Calu3 (cell line): ENCODE results near the gene NALCN. TPM values are rescaled to one million over a fixed set of nuclear protein-coding genes. Genes with fewer than 3 reads are reported as not detected.

Experiments used
- BruUV-seq: library from RNA; stranded (reverse); fragments of 400-500 nt; replicated peaks from 2 replicates; lab custom pipeline; 2021; lab: Mats Ljungman, UMichigan
- CTCF ChIA-PET: fragments of 300-600 bp; sonication (Branson Sonifier 250); formaldehyde crosslinking; loops from one replicate; lab custom pipeline; 2022; ENCODE audit warnings: antibody characterized with exemption; lab: Charles Lee
- DNase-seq: peaks from one replicate; pipeline ENCODE4 v3.0.0; 2022
- H3K27ac Mint-ChIP-seq: one replicate; pipeline ENCODE4 v1.8.0; 2022; ENCODE audit warnings: mixed read lengths; ENCODE audit not compliant: unreplicated experiment
- H3K27me3 Mint-ChIP-seq: one replicate; pipeline ENCODE4 v1.8.0; 2022; ENCODE audit warnings: mixed read lengths; ENCODE audit not compliant: unreplicated experiment
- H3K36me3 Mint-ChIP-seq: one replicate; pipeline ENCODE4 v1.8.0; 2022; ENCODE audit warnings: mild to moderate bottlenecking, moderate library complexity, mixed read lengths; ENCODE audit not compliant: insufficient read depth, unreplicated experiment
- H3K4me1 Mint-ChIP-seq: one replicate; pipeline ENCODE4 v1.8.0; 2022; ENCODE audit warnings: mild to moderate bottlenecking, low read depth, mixed read lengths; ENCODE audit not compliant: unreplicated experiment
- H3K4me3 Mint-ChIP-seq: one replicate; pipeline ENCODE4 v1.8.0; 2022; ENCODE audit warnings: mild to moderate bottlenecking, low read depth, moderate library complexity, mixed read lengths; ENCODE audit not compliant: unreplicated experiment
- H3K9me3 Mint-ChIP-seq: one replicate; pipeline ENCODE4 v1.8.0; 2022; ENCODE audit warnings: low read depth, mixed read lengths; ENCODE audit not compliant: unreplicated experiment
- intact Hi-C: fragments of 100-400 bp; cut with micrococcal nuclease; formaldehyde crosslinking; loops from one replicate; pipeline ENCODE4 v1.10.0; 2022; ENCODE audit not compliant: unreplicated experiment
- total RNA-seq: library from RNA; stranded (reverse); gene quantifications from 2 replicates; pipeline ENCODE4 v1.2.3, GENCODE V29; 2022
- TF ChIP-seq, protein P1 (sequence below): fragments of 200-600 bp; IDR thresholded peaks from one replicate; pipeline ENCODE4 v1.8.0; 2022; ENCODE audit warnings: antibody characterized with exemption; ENCODE audit not compliant: unreplicated experiment

NALCN gene
- total RNA-seq, 1 experiment from 2014 or later = 2.8 TPM

DNA sequence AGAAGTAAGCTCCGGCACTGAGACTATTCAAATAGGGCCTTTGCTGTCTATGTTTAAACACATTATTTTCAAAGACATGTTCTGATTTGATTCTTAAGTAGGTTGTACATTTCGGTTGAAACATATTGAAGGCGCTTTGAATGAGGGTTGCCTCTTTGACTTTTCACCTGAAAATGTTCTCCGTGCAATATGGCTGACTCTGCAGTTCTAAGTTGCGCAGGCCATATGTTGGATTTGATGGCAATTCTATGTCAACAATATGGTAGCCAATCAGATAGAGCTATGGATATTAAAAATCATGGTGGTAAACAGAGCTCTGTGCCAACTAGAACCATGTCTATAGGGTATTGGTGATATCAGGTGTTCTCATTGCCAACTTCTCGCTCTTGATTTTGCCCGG is 307.3 kb downstream of the NALCN start:
- Mint-ChIP-seq H3K27ac (no peak overlapping the region), H3K9me3 (no peaks in the 10 kb centered on the region), H3K36me3 (no peaks in the 10 kb centered on the region), H3K4me3 (no peak overlapping the region), H3K27me3 (no peaks in the 10 kb centered on the region), H3K4me1 (no peaks in the 10 kb centered on the region)
- TF ChIP-seq, protein P1, sequence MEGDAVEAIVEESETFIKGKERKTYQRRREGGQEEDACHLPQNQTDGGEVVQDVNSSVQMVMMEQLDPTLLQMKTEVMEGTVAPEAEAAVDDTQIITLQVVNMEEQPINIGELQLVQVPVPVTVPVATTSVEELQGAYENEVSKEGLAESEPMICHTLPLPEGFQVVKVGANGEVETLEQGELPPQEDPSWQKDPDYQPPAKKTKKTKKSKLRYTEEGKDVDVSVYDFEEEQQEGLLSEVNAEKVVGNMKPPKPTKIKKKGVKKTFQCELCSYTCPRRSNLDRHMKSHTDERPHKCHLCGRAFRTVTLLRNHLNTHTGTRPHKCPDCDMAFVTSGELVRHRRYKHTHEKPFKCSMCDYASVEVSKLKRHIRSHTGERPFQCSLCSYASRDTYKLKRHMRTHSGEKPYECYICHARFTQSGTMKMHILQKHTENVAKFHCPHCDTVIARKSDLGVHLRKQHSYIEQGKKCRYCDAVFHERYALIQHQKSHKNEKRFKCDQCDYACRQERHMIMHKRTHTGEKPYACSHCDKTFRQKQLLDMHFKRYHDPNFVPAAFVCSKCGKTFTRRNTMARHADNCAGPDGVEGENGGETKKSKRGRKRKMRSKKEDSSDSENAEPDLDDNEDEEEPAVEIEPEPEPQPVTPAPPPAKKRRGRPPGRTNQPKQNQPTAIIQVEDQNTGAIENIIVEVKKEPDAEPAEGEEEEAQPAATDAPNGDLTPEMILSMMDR = no peak
- DNase-seq = no peak
- intact Hi-C loops = no loop called here
- CTCF ChIA-PET = no interaction called here
- BruUV-seq = no TSS peak

- Mint-ChIP-seq H3K4me1 (no peaks in the 10 kb centered on the region), H3K9me3 (no peaks in the 10 kb centered on the region), H3K27ac (no peak overlapping the region), H3K36me3 (no peaks in the 10 kb centered on the region), H3K27me3 (no peaks in the 10 kb centered on the region), H3K4me3 (no peak overlapping the region)
- DNase-seq = no peak
- TF ChIP-seq, protein P1 = no peak
- BruUV-seq = no TSS peak
- CTCF ChIA-PET = no interaction called here
- intact Hi-C loops = no loop called here
Observed at GRCh38 chr13:101098873-101099272, 317.4 kb downstream of the NALCN start.

GRCh38 chr13:101092985-101093384 is 323.3 kb downstream of the NALCN start:
- TF ChIP-seq, protein P1 = no peak
- H3K9me3 Mint-ChIP-seq = no peaks in the 10 kb centered on the region
- H3K27me3 Mint-ChIP-seq = no peaks in the 10 kb centered on the region
- no peaks in the 10 kb centered on the region for H3K4me1 Mint-ChIP-seq
- H3K27ac Mint-ChIP-seq = no peak overlapping the region
- intact Hi-C loops = no loop called here
- H3K4me3 Mint-ChIP-seq = no peak overlapping the region
- no peak for DNase-seq
- H3K36me3 Mint-ChIP-seq = no peaks in the 10 kb centered on the region
- CTCF ChIA-PET = no interaction called here
- no TSS peak for BruUV-seq

GRCh38 chr13:101090287-101090686 is 326.0 kb downstream of the NALCN start:
- no TSS peak for BruUV-seq
- Mint-ChIP-seq H3K27me3 (no peaks in the 10 kb centered on the region), H3K36me3 (no peaks in the 10 kb centered on the region), H3K4me3 (no peak overlapping the region), H3K27ac (no peak overlapping the region), H3K9me3 (no peaks in the 10 kb centered on the region), H3K4me1 (no peaks in the 10 kb centered on the region)
- no peak for DNase-seq
- intact Hi-C loops = no loop called here
- TF ChIP-seq, protein P1 = no peak
- CTCF ChIA-PET = no interaction called here
